GM12864 (cell line): ENCODE results near the gene CNTLN.

Source experiments
- DNase-seq: peaks from one replicate; pipeline ENCODE4 v3.0.0-alpha.2; 2011; ENCODE audit warnings: low read depth
- H3K4me3 ChIP-seq: 2 replicates; pipeline ENCODE4 v1.5.1; 2011; ENCODE audit warnings: mild to moderate bottlenecking, low read depth, low read length, control low read depth
- CTCF ChIP-seq: IDR thresholded peaks from 2 replicates; pipeline ENCODE4 v1.5.1; 2011; ENCODE audit warnings: low read depth, mild to moderate bottlenecking, moderate library complexity, low read length, control low read depth, inconsistent platforms; ENCODE audit errors: missing control alignments

Gene CNTLN

GRCh38 chr9:17120203-17120602 is 14.6 kb upstream of the CNTLN start:
- DNase-seq, result no peak
- no peak for TF ChIP-seq CTCF
- no peak overlapping the region for H3K4me3 ChIP-seq

GRCh38 chr9:17121264-17121663 is 13.6 kb upstream of the CNTLN start:
- no peak overlapping the region for H3K4me3 ChIP-seq
- DNase-seq, result no peak
- no peak for TF ChIP-seq CTCF

GRCh38 chr9:17130291-17130690 is 4.5 kb upstream of the CNTLN start:
- no peak overlapping the region for H3K4me3 ChIP-seq
- DNase-seq, result no peak
- TF ChIP-seq CTCF, result no peak

- no peak for TF ChIP-seq CTCF
- no peak overlapping the region for H3K4me3 ChIP-seq
- no peak for DNase-seq
These were observed 4.1 kb upstream of the CNTLN start for GRCh38 chr9:17130725-17131124.

DNA sequence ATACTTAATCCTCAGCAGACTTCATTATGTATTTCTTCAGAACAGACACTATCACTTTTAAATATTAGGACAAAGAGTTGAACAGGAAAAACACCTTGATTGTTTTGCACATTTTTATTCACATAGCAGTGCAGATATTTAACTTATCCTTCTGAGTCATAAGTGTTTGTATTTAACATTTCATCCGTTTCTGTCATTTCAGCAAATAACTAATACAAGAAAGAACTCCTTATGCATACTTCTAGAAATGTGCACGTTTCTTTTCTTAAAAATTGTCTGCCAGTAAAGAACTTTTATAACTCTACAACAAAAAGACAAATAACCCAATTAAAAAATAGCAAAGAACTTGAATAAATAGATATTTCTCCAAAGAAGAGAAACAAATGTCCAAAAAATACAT is 3.3 kb upstream of the CNTLN start:
- no peak for TF ChIP-seq CTCF
- no peak overlapping the region for H3K4me3 ChIP-seq

DNA sequence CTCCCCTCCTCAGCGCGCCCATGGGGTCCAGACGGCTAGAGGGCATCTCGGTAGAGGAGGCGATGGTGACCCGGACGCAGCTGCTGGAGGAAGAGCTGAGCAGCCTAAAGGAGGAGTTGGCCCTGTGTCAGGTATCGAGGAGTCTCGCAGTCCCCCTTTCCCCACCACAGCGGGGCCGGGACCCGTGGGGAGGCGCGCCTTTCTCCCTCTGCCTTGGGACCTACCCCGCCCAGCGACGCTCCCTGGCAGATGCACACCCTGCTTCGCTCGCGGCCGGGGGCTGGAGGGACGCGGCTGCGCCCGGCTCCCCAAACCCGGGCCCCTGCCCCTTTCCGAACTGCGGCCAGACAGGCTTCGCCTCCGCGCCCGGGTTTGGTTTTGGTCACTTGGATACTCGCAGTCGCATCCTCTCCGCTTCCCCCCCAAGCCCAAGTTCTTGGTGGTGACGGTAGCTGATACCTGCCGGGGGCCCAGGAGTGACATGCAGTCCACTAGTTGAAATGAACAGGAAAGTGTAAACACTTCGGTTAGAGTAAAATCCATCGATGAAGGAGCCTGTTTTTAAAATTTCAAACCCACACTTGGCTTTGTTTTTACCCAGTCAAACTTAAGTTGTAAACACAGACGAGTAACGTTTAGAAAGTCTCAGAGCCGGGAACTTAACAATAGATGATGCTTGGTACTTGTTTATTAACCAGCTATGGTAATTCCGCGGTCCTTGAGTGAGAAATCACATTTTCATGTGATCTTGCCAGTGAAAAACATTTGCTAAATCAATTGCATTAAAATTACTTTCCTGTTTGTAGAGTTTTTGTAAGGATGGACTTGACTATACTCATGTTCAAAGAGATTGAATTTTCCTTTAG is 688 bp downstream of the CNTLN start:
- H3K4me3 ChIP-seq, result peak overlapping the region; percentile 65
- TF ChIP-seq CTCF, result no peak
- DNase-seq, result no peak

More for the DNA sequence above, 3.3 kb upstream of the CNTLN start:
- DNase-seq, result no peak

DNA sequence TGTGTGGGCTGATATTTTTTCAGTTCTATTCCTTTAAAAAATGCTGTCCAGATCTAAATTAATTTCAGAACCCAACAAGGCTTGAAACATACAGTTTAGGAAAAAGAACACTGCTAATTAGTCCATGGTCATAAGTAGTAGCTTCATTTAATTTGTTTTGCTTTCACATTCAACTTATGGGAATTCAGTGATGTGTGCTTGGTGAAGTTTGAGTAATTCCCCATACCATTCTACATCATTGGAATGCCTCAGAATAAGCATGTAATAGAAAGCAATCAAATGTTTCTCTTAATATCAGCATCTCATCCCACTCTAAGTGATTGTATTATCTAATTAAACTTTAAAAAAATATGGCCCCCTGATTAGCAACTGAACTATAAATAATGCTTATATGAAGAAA is 2.7 kb downstream of the CNTLN start:
- no peak for DNase-seq
- no peak for TF ChIP-seq CTCF
- H3K4me3 ChIP-seq, result no peak overlapping the region
